KMS-11 (cell line): ENCODE results near the gene REXO1.

ENCODE experiments used
- H2AFZ ChIP-seq: fragments of 200-600 bp; sonication (generic); 2 replicates; pipeline ENCODE4 v1.6.1; 2016; ENCODE audit warnings: antibody characterized with exemption, mixed run types, low read depth
- H3K27ac ChIP-seq: fragments of 200-600 bp; sonication (generic); 2 replicates; pipeline ENCODE4 v1.6.1; 2016; ENCODE audit warnings: mild to moderate bottlenecking, mixed run types
- H3K27me3 ChIP-seq: fragments of 200-600 bp; sonication (generic); 2 replicates; pipeline ENCODE4 v1.6.1; 2017; ENCODE audit warnings: mild to moderate bottlenecking, low read depth, mixed run types, moderate library complexity; ENCODE audit not compliant: insufficient read depth
- H3K36me3 ChIP-seq: fragments of 200-600 bp; sonication (generic); 2 replicates; pipeline ENCODE4 v1.6.1; 2017; ENCODE audit warnings: mild to moderate bottlenecking, mixed run types; ENCODE audit not compliant: insufficient read depth
- H3K4me1 ChIP-seq: fragments of 200-600 bp; sonication (generic); 2 replicates; pipeline ENCODE4 v1.6.1; 2016; ENCODE audit warnings: mild to moderate bottlenecking, low read depth, mixed run types; ENCODE audit not compliant: poor library complexity, severe bottlenecking
- H3K4me2 ChIP-seq: fragments of 200-600 bp; sonication (generic); 2 replicates; pipeline ENCODE4 v1.7.0; 2016; ENCODE audit warnings: mild to moderate bottlenecking, mixed run types
- H3K4me3 ChIP-seq: fragments of 200-600 bp; sonication (generic); IDR thresholded peaks from 2 replicates; pipeline ENCODE4 v1.6.1; 2017; ENCODE audit warnings: low read depth, low read length, mixed read lengths; ENCODE audit not compliant: insufficient read depth
- H3K79me2 ChIP-seq: fragments of 200-600 bp; sonication (generic); 2 replicates; pipeline ENCODE4 v1.6.1; 2016; ENCODE audit warnings: low read depth, mixed run types; ENCODE audit not compliant: insufficient read depth
- H3K9ac ChIP-seq: fragments of 200-600 bp; sonication (generic); 2 replicates; pipeline ENCODE4 v1.6.1; 2016; ENCODE audit warnings: mild to moderate bottlenecking, mixed run types
- H4K20me1 ChIP-seq: fragments of 200-600 bp; sonication (generic); 2 replicates; pipeline ENCODE4 v1.6.1; 2016; ENCODE audit warnings: mild to moderate bottlenecking, mixed run types; ENCODE audit not compliant: insufficient read depth
- CTCF ChIP-seq: fragments of 200-600 bp; sonication (generic); conservative IDR thresholded peaks from 2 replicates; pipeline ENCODE4 v1.6.1; 2017; ENCODE audit warnings: low read depth, mild to moderate bottlenecking, antibody characterized with exemption, low read length, moderate library complexity, mixed read lengths

REXO1 gene

GRCh38 chr19:1860042-1860775 lies 11.9 kb upstream of the REXO1 start:
- no peak overlapping the region for H2AFZ ChIP-seq
- peaks cover 56% of the 10 kb centered on the region for H3K79me2 ChIP-seq
- no peaks in the 10 kb centered on the region for H3K27me3 ChIP-seq
- no peak overlapping the region for H3K27ac ChIP-seq
- H3K9ac ChIP-seq, result no peak overlapping the region
- H3K36me3 ChIP-seq, result no peaks in the 10 kb centered on the region
- peaks cover 13% of the 10 kb centered on the region for H3K4me1 ChIP-seq
- no peak overlapping the region for H3K4me3 ChIP-seq
- no peak overlapping the region for H3K4me2 ChIP-seq
- H4K20me1 ChIP-seq, result no peaks in the 10 kb centered on the region
- TF ChIP-seq CTCF, result no peak

- peaks cover 21% of the 10 kb centered on the region for H3K4me1 ChIP-seq
- no peaks in the 10 kb centered on the region for H3K27me3 ChIP-seq
- H4K20me1 ChIP-seq, result no peaks in the 10 kb centered on the region
- no peak overlapping the region for H3K4me2 ChIP-seq
- no peak overlapping the region for H2AFZ ChIP-seq
- H3K36me3 ChIP-seq, result no peaks in the 10 kb centered on the region
- no peak overlapping the region for H3K27ac ChIP-seq
- no peak for TF ChIP-seq CTCF
- no peak overlapping the region for H3K4me3 ChIP-seq
- H3K9ac ChIP-seq, result no peak overlapping the region
- H3K79me2 ChIP-seq, result peaks cover 64% of the 10 kb centered on the region
These were observed 11.1 kb upstream of the REXO1 start for GRCh38 chr19:1859331-1859781.

- Histone ChIP-seq H4K20me1 (no peaks in the 10 kb centered on the region), H3K79me2 (peaks cover 66% of the 10 kb centered on the region), H3K27me3 (no peaks in the 10 kb centered on the region), H2AFZ (no peak overlapping the region), H3K27ac (no peak overlapping the region), H3K4me3 (no peak overlapping the region), H3K9ac (no peak overlapping the region), H3K4me1 (peaks cover 28% of the 10 kb centered on the region), H3K4me2 (no peak overlapping the region), H3K36me3 (no peaks in the 10 kb centered on the region)
- TF ChIP-seq CTCF, result no peak
These were observed 10.3 kb upstream of the REXO1 start for GRCh38 chr19:1858412-1859081.

- peaks cover 36% of the 10 kb centered on the region for H3K4me1 ChIP-seq
- no peak overlapping the region for H3K4me3 ChIP-seq
- H2AFZ ChIP-seq, result no peak overlapping the region
These were observed 9.5 kb upstream of the REXO1 start for GRCh38 chr19:1857648-1858326.

More at GRCh38 chr19:1857648-1858326, 9.5 kb upstream of the REXO1 start:
- no peaks in the 10 kb centered on the region for H3K36me3 ChIP-seq
- no peak overlapping the region for H3K27ac ChIP-seq
- peaks cover 66% of the 10 kb centered on the region for H3K79me2 ChIP-seq
- H3K27me3 ChIP-seq, result no peaks in the 10 kb centered on the region
- no peak overlapping the region for H3K9ac ChIP-seq
- H4K20me1 ChIP-seq, result no peaks in the 10 kb centered on the region
- TF ChIP-seq CTCF, result no peak
- H3K4me2 ChIP-seq, result no peak overlapping the region
